Measurements from ENCODE around the gene YY1. TPM values are rescaled to one million over a fixed set of nuclear protein-coding genes. Genes with fewer than 3 reads are reported as not detected.

YY1 gene
- total and polyA plus RNA-seq, 2 of the 8 experiments (the other 6 are each of a cell fraction or from before 2014, with no cell fraction given): 26.4 to 106 TPM

GRCh38 chr14:100213587-100213955 lies 25.4 kb upstream of the YY1 start:
- Histone ChIP-seq H4K91ac (replicated peaks; ENCODE audit: insufficient read length, low read length) (peak overlapping the region; percentile 77), H3K4me1 (replicated peaks in 1 of 4; ENCODE audit: control insufficient read depth in 3 of 4, insufficient read depth in 4 of 4, low read length in 3 of 4) (peaks cover 4 to 8% (median 7%) of the 10 kb centered on the region in 4 experiments; a peak in 5 of 7 replicates), H3K79me1 (ENCODE audit: low read depth, low read length) (peaks cover 6% of the 10 kb centered on the region), H2BK20ac (ENCODE audit: low read length) (no peak overlapping the region), H3K4me2 (ENCODE audit: insufficient read depth in 1 of 2, low read depth in 2 of 2, low read length in 2 of 2) (peak overlapping the region; percentile 67 to 93), H3K9ac (replicated peaks in 1 of 4; ENCODE audit: extremely low read depth in 1 of 4, low read depth in 3 of 4, low read length in 3 of 4) (peak overlapping the region in 2 of 4 experiments; percentile 89; a peak in 4 of 7 replicates), H3K4me3 (ENCODE audit: extremely low read depth in 1 of 4, insufficient read depth in 2 of 4, low read depth in 3 of 4, low read length in 4 of 4) (peak overlapping the region; percentile 67 to 98 (median 71)), H3K27ac (ENCODE audit: low read depth, low read length) (no peak overlapping the region; the same call in 1 of the 2 replicates), H2AFZ (ENCODE audit: low read length) (no peak overlapping the region), H2BK15ac (ENCODE audit: low read length) (no peak overlapping the region), H4K5ac (ENCODE audit: insufficient read length, low read depth, low read length) (peak overlapping the region; percentile 51), H3K9me3 (ENCODE audit: insufficient read depth in 2 of 2, low read depth in 1 of 2, low read length in 1 of 2) (no peaks in the 10 kb centered on the region), H3K56ac (replicated peaks; ENCODE audit: insufficient read length, low read depth, low read length) (peak overlapping the region; percentile 90), H2BK5ac (ENCODE audit: low read depth, low read length) (peak overlapping the region; percentile 73; the same call in 1 of the 2 replicates), H2BK120ac (replicated peaks; ENCODE audit: low read depth, low read length) (no peak overlapping the region), H4K20me1 (replicated peaks in 1 of 2; ENCODE audit: control insufficient read depth in 1 of 2, insufficient read depth in 2 of 2, low read length in 2 of 2) (no peaks in the 10 kb centered on the region), H3K18ac (ENCODE audit: extremely low read depth, low read length) (peak overlapping the region; percentile 90; the same call in 1 of the 2 replicates), H2BK12ac (ENCODE audit: low read depth, low read length) (no peak overlapping the region), H2AK5ac (ENCODE audit: low read depth, low read length) (no peak overlapping the region), H4K8ac (ENCODE audit: extremely low read depth, insufficient read depth, low read length) (peak overlapping the region; percentile 32; the same call in 1 of the 2 replicates), H3K79me2 (ENCODE audit: control insufficient read depth in 1 of 2, insufficient read depth in 2 of 2, low read length in 2 of 2) (peaks cover 0 to 14% of the 10 kb centered on the region in 2 experiments; a peak in 2 of 4 replicates), H3K23me2 (ENCODE audit: low read depth, low read length) (peaks cover 5% of the 10 kb centered on the region; the same call in 1 of the 2 replicates), H3K27me3 (replicated peaks in 1 of 4; ENCODE audit: control insufficient read depth in 3 of 4, extremely low read depth in 1 of 4, insufficient read depth in 3 of 4, low read length in 3 of 4) (no peaks in the 10 kb centered on the region; a peak in 1 of 7 replicates), H3K14ac (ENCODE audit: insufficient read length) (no peak overlapping the region), H3K23ac (ENCODE audit: insufficient read length) (no peak overlapping the region), H3K36me3 (ENCODE audit: control insufficient read depth in 2 of 4, insufficient read depth in 4 of 4, low read length in 3 of 4) (no peaks in the 10 kb centered on the region), H3K4ac (replicated peaks; ENCODE audit: insufficient read length, low read depth, low read length) (no peak overlapping the region)
- ChIA-PET CTCF (ENCODE audit: partially characterized antibody) (interaction anchor here (1.0 kb wide), 1 partner anchor 16 kb away, joined by 3 read pairs; no protein-coding TSS in a partner anchor), POLR2A (ENCODE audit: partially characterized antibody) (interaction anchor here (0.8 to 2.5 kb wide), 3 partner anchors 8 to 12 kb away, joined by 3 to 16 read pairs (median 3); no protein-coding TSS in a partner anchor)
- no peak for TF ChIP-seq ZNF274 (IDR thresholded peaks at IDR 0.05; ENCODE audit: borderline replicate concordance, extremely low read depth, low read length)
- TF ChIP-seq FOSL1 (IDR thresholded peaks at IDR 0.05; ENCODE audit: insufficient read depth, low read depth, low read length): no peak
- no peak for TF ChIP-seq HDAC2 (IDR thresholded peaks at IDR 0.05; ENCODE audit: borderline replicate concordance in 1 of 2, low read depth in 2 of 2, low read length in 2 of 2)
- TF ChIP-seq SP4 (IDR thresholded peaks at IDR 0.05; ENCODE audit: low read length): no peak
- TF ChIP-seq, protein P1, sequence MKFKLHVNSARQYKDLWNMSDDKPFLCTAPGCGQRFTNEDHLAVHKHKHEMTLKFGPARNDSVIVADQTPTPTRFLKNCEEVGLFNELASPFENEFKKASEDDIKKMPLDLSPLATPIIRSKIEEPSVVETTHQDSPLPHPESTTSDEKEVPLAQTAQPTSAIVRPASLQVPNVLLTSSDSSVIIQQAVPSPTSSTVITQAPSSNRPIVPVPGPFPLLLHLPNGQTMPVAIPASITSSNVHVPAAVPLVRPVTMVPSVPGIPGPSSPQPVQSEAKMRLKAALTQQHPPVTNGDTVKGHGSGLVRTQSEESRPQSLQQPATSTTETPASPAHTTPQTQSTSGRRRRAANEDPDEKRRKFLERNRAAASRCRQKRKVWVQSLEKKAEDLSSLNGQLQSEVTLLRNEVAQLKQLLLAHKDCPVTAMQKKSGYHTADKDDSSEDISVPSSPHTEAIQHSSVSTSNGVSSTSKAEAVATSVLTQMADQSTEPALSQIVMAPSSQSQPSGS (IDR thresholded peaks at IDR 0.05; ENCODE audit: low read length): no peak
- TF ChIP-seq BRCA1 (IDR thresholded peaks at IDR 0.05; ENCODE audit: low read depth, low read length): no peak
- no peak for TF ChIP-seq CREB1 (IDR thresholded peaks at IDR 0.05)
- no peak for TF ChIP-seq SP1 (IDR thresholded peaks at IDR 0.05; ENCODE audit: low read depth, low read length)
- TF ChIP-seq E2F6 (IDR thresholded peaks at IDR 0.05): no peak
- no peak for TF ChIP-seq SP2 (IDR thresholded peaks at IDR 0.05; ENCODE audit: low read length)
- TF ChIP-seq POLR2AphosphoS5 (IDR thresholded peaks at IDR 0.05; ENCODE audit: low read depth, low read length): no peak
- no peak for TF ChIP-seq JUND (IDR thresholded peaks at IDR 0.05; ENCODE audit: low read length)
- DNase-seq (ENCODE audit: low read depth in 1 of 2, low spot score in 2 of 2): no peak
- 82% methylated on average over 15 of the region's 15 CpGs; no CpG with 5 or more reads in 1 of the 2 experiments for WGBS, 2 experiments (ENCODE audit: extremely low coverage in 1 of 2, insufficient coverage in 1 of 2, insufficient read length in 1 of 2, insufficient replicate concordance in 2 of 2, low coverage in 1 of 2, low lambda C conversion rate in 2 of 2, missing lambda C conversion rate in 1 of 2)
- no peak for FAIRE-seq
